Nephron (organoid): Measurements from ENCODE around the gene FAM168A.

Experiments used
- H3K27ac Mint-ChIP-seq, 3 experiments: 2 replicates each; pipeline ENCODE4 v1.8.0; 2020; ENCODE audit warnings: mixed read lengths in 3 of 3, mild to moderate bottlenecking in 2 of 3, moderate library complexity in 1 of 3
- H3K27me3 Mint-ChIP-seq: 2 replicates; pipeline ENCODE4 v1.8.0; 2021; ENCODE audit warnings: low read depth, mild to moderate bottlenecking, moderate library complexity, mixed read lengths
- H3K36me3 Mint-ChIP-seq: 2 replicates; pipeline ENCODE4 v1.8.0; 2020; ENCODE audit warnings: low read depth, mixed read lengths
- H3K4me1 Mint-ChIP-seq: 2 replicates; pipeline ENCODE4 v1.8.0; 2020; ENCODE audit warnings: mixed read lengths
- H3K4me3 Mint-ChIP-seq, 3 experiments: 2 replicates each; pipeline ENCODE4 v1.8.0; 2020; ENCODE audit warnings: mild to moderate bottlenecking in 3 of 3, mixed read lengths in 3 of 3, moderate library complexity in 2 of 3
- H3K9me3 Mint-ChIP-seq: 2 replicates; pipeline ENCODE4 v1.8.0; 2020; ENCODE audit warnings: mixed read lengths
- CTCF ChIP-seq, 3 experiments: fragments of 200-600 bp; sonication (generic); IDR thresholded peaks; one replicate each; pipeline ENCODE4 v1.5.0; 2021; ENCODE audit warnings: antibody characterized with exemption in 3 of 3; ENCODE audit not compliant: unreplicated experiment in 3 of 3

Gene FAM168A

GRCh38 chr11:73510106-73510505 lies 87.8 kb downstream of the FAM168A start:
- H3K27me3 Mint-ChIP-seq, result no peaks in the 10 kb centered on the region
- H3K9me3 Mint-ChIP-seq, result no peaks in the 10 kb centered on the region
- no peak overlapping the region for H3K27ac Mint-ChIP-seq
- peaks cover 10% of the 10 kb centered on the region for H3K4me1 Mint-ChIP-seq
- H3K4me3 Mint-ChIP-seq, result no peak overlapping the region
- peaks cover 22% of the 10 kb centered on the region for H3K36me3 Mint-ChIP-seq
- TF ChIP-seq CTCF (IDR thresholded peaks at IDR 0.05; ENCODE audit: unreplicated experiment in 3 of 3), result no peak

GRCh38 chr11:73509188-73509587 lies 88.7 kb downstream of the FAM168A start:
- Mint-ChIP-seq H3K36me3 (peaks cover 29% of the 10 kb centered on the region), H3K4me1 (peaks cover 10% of the 10 kb centered on the region), H3K4me3 (no peak overlapping the region), H3K27ac (no peak overlapping the region), H3K9me3 (peaks cover 6% of the 10 kb centered on the region), H3K27me3 (no peaks in the 10 kb centered on the region)
- TF ChIP-seq CTCF (IDR thresholded peaks at IDR 0.05; ENCODE audit: unreplicated experiment in 3 of 3), result no peak

- no peak for TF ChIP-seq CTCF (IDR thresholded peaks at IDR 0.05; ENCODE audit: unreplicated experiment in 3 of 3)
- Mint-ChIP-seq H3K9me3 (peaks cover 13% of the 10 kb centered on the region), H3K4me1 (peaks cover 10% of the 10 kb centered on the region)
Measured at GRCh38 chr11:73508243-73509176, 89.4 kb downstream of the FAM168A start.

GRCh38 chr11:73507086-73507485 lies 90.8 kb downstream of the FAM168A start:
- H3K9me3 Mint-ChIP-seq, result peaks cover 27% of the 10 kb centered on the region
- H3K4me3 Mint-ChIP-seq, result no peak overlapping the region
- H3K36me3 Mint-ChIP-seq, result peaks cover 50% of the 10 kb centered on the region
- peaks cover 10% of the 10 kb centered on the region for H3K4me1 Mint-ChIP-seq
- TF ChIP-seq CTCF (IDR thresholded peaks at IDR 0.05; ENCODE audit: unreplicated experiment in 3 of 3), result no peak
- H3K27me3 Mint-ChIP-seq, result no peaks in the 10 kb centered on the region
- H3K27ac Mint-ChIP-seq, result peak overlapping the region in 2 of 3 experiments; percentile 17 to 61

More at GRCh38 chr11:73508243-73509176, 89.4 kb downstream of the FAM168A start:
- H3K4me3 Mint-ChIP-seq, result no peak overlapping the region
- H3K27me3 Mint-ChIP-seq, result no peaks in the 10 kb centered on the region
- H3K36me3 Mint-ChIP-seq, result peaks cover 35% of the 10 kb centered on the region
- H3K27ac Mint-ChIP-seq, result no peak overlapping the region

- no peaks in the 10 kb centered on the region for H3K27me3 Mint-ChIP-seq
- TF ChIP-seq CTCF (IDR thresholded peaks at IDR 0.05; ENCODE audit: unreplicated experiment in 3 of 3), result no peak
- peaks cover 10% of the 10 kb centered on the region for H3K4me1 Mint-ChIP-seq
- no peak overlapping the region for H3K27ac Mint-ChIP-seq
- H3K36me3 Mint-ChIP-seq, result peaks cover 59% of the 10 kb centered on the region
- H3K9me3 Mint-ChIP-seq, result peaks cover 36% of the 10 kb centered on the region
- H3K4me3 Mint-ChIP-seq, result no peak overlapping the region
Measured at GRCh38 chr11:73506038-73506437, 91.9 kb downstream of the FAM168A start.

GRCh38 chr11:73498343-73498742 lies 99.6 kb downstream of the FAM168A start:
- Mint-ChIP-seq H3K9me3 (peaks cover 50% of the 10 kb centered on the region), H3K4me3 (no peak overlapping the region), H3K27me3 (no peaks in the 10 kb centered on the region), H3K27ac (no peak overlapping the region), H3K36me3 (peaks cover 71% of the 10 kb centered on the region), H3K4me1 (no peaks in the 10 kb centered on the region)
- no peak for TF ChIP-seq CTCF (IDR thresholded peaks at IDR 0.05; ENCODE audit: unreplicated experiment in 3 of 3)
